ENCODE measurements around the gene INPP4B. TPM values are rescaled to one million over a fixed set of nuclear protein-coding genes. Genes with fewer than 3 reads are reported as not detected.
"Not testable (repeated sequence)": the region's sequence is repeated elsewhere in the genome, so short reads cannot be mapped to it uniquely, and the experiment has no call there.

Gene INPP4B
- total RNA-seq, 1 experiment from 2014 or later, result not detected

DNA sequence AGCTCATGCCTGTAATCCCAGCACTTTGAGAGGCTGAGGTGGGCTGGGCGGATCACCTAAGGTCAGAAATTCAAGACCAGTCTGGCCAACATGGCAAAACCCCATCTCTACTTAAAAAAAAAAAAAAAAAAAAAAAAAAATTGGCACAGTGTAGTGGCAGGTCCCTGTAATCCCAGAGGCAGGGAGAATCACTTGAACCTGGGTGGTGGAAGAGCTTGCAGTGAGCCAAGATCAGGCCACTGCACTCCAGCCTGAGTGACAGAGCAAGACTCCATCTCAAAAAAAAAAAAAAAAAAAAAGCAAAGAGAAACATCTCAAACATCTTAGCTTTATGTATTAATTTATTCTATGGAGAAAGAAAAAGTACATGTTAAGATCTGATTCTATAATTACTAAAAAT, 201.5 kb downstream of the INPP4B start:
- H3K4me1 ChIP-seq (ENCODE audit: low read length); H3K27ac ChIP-seq (ENCODE audit: low read length); H3K27me3 ChIP-seq (ENCODE audit: low read length); H3K36me3 ChIP-seq (ENCODE audit: insufficient read depth, low read length); H2AFZ ChIP-seq (ENCODE audit: low read length); H3K9ac ChIP-seq (ENCODE audit: low read length); H4K20me1 ChIP-seq (ENCODE audit: insufficient read depth, low read depth, low read length); H3K4me3 ChIP-seq (ENCODE audit: low read length); DNase-seq; H3K9me2 ChIP-seq (replicated peaks; ENCODE audit: insufficient read depth, low read length); H3K79me2 ChIP-seq (ENCODE audit: low read length); H3K4me2 ChIP-seq (ENCODE audit: low read depth, low read length, poor library complexity, severe bottlenecking): not testable (repeated sequence)
- H3K9me3 ChIP-seq (ENCODE audit: low read length), result peaks cover 15% of the 10 kb centered on the region

DNA sequence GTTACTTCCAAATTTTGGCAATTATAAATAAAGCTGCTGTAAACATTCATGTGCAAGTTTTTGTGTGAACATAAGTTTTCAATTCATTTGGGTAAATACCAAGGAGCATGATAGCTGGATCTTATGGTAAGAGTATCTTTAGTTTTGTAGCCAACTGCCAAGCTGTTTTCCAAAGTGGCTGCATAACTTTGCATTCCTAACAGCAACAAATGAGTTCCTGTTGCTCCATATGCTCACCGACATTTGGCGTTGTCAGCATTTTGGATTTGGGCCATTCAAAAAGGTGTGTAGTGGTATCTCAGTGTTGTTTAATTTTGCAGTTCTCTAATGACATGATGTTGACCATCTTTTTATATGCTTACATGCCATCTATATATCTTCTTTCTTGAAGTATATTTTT, 208.5 kb downstream of the INPP4B start:
- no peaks in the 10 kb centered on the region for H4K20me1 ChIP-seq (ENCODE audit: insufficient read depth, low read depth, low read length)
- H3K9me2 ChIP-seq (replicated peaks; ENCODE audit: insufficient read depth, low read length), result no peaks in the 10 kb centered on the region
- H3K4me3 ChIP-seq (ENCODE audit: low read length), result no peak overlapping the region
- no peaks in the 10 kb centered on the region for H3K27me3 ChIP-seq (ENCODE audit: low read length)
- H2AFZ ChIP-seq (ENCODE audit: low read length), result no peak overlapping the region
- no peak for DNase-seq
- no peak overlapping the region for H3K27ac ChIP-seq (ENCODE audit: low read length)
- no peak overlapping the region for H3K4me2 ChIP-seq (ENCODE audit: low read depth, low read length, poor library complexity, severe bottlenecking)
- H3K79me2 ChIP-seq (ENCODE audit: low read length), result no peaks in the 10 kb centered on the region
- H3K9me3 ChIP-seq (ENCODE audit: low read length), result peaks cover 12% of the 10 kb centered on the region
- H3K9ac ChIP-seq (ENCODE audit: low read length), result no peak overlapping the region
- H3K36me3 ChIP-seq (ENCODE audit: insufficient read depth, low read length), result no peaks in the 10 kb centered on the region
- no peaks in the 10 kb centered on the region for H3K4me1 ChIP-seq (ENCODE audit: low read length)

DNA sequence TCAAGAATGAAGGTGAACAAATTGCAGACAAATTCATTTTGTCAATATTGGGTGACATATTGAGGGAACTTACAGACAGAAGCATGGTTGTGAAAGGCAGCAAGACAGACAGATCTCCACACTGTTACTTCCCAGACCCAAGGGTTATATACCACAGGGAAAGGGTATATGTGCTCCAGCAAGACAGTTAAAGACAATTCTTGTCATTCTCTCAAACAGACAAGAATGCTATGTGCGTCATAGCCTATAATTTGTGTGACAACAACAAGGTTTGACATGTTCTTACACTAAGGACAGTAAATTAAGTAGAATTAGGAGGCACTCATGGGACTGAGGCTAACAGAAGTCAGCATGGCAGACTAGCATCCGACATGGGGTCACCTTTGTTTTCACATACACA, 214.3 kb downstream of the INPP4B start:
- Histone ChIP-seq H3K9ac (ENCODE audit: low read length) (no peak overlapping the region), H3K27me3 (ENCODE audit: low read length) (no peaks in the 10 kb centered on the region), H3K4me1 (ENCODE audit: low read length) (no peaks in the 10 kb centered on the region), H3K4me3 (ENCODE audit: low read length) (no peak overlapping the region), H3K9me3 (ENCODE audit: low read length) (peaks cover 15% of the 10 kb centered on the region), H2AFZ (ENCODE audit: low read length) (no peak overlapping the region), H3K79me2 (ENCODE audit: low read length) (no peaks in the 10 kb centered on the region), H3K27ac (ENCODE audit: low read length) (no peak overlapping the region), H3K4me2 (ENCODE audit: low read depth, low read length, poor library complexity, severe bottlenecking) (no peak overlapping the region), H3K9me2 (replicated peaks; ENCODE audit: insufficient read depth, low read length) (no peaks in the 10 kb centered on the region), H3K36me3 (ENCODE audit: insufficient read depth, low read length) (no peaks in the 10 kb centered on the region), H4K20me1 (ENCODE audit: insufficient read depth, low read depth, low read length) (no peaks in the 10 kb centered on the region)
- no peak for DNase-seq

DNA sequence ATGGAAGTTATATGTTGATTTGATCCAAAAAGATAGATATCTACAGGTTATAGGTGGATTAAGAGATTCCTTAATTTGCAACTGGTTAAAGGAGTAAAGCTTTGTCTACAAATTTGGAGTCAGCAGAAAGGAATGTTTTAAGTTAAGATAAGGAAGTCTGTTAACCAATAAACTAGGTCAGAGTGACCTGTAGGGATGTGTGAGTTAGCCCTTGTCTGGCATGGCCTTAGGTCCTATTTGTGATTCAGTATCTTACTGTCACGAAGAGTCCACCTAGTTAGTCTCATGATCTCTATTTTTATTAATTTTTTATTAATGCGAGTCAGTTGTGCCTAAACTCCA, 230.8 kb downstream of the INPP4B start:
- Histone ChIP-seq H3K9ac (ENCODE audit: low read length) (no peak overlapping the region), H3K4me1 (ENCODE audit: low read length) (no peaks in the 10 kb centered on the region), H3K9me3 (ENCODE audit: low read length) (peaks cover 20% of the 10 kb centered on the region), H4K20me1 (ENCODE audit: insufficient read depth, low read depth, low read length) (no peaks in the 10 kb centered on the region), H3K4me3 (ENCODE audit: low read length) (no peak overlapping the region), H3K4me2 (ENCODE audit: low read depth, low read length, poor library complexity, severe bottlenecking) (no peak overlapping the region), H3K9me2 (replicated peaks; ENCODE audit: insufficient read depth, low read length) (no peaks in the 10 kb centered on the region; the same call in 1 of the 2 replicates), H3K79me2 (ENCODE audit: low read length) (no peaks in the 10 kb centered on the region), H3K27ac (ENCODE audit: low read length) (no peak overlapping the region), H3K27me3 (ENCODE audit: low read length) (no peaks in the 10 kb centered on the region), H2AFZ (ENCODE audit: low read length) (no peak overlapping the region), H3K36me3 (ENCODE audit: insufficient read depth, low read length) (no peaks in the 10 kb centered on the region)
- DNase-seq, result no peak

DNA sequence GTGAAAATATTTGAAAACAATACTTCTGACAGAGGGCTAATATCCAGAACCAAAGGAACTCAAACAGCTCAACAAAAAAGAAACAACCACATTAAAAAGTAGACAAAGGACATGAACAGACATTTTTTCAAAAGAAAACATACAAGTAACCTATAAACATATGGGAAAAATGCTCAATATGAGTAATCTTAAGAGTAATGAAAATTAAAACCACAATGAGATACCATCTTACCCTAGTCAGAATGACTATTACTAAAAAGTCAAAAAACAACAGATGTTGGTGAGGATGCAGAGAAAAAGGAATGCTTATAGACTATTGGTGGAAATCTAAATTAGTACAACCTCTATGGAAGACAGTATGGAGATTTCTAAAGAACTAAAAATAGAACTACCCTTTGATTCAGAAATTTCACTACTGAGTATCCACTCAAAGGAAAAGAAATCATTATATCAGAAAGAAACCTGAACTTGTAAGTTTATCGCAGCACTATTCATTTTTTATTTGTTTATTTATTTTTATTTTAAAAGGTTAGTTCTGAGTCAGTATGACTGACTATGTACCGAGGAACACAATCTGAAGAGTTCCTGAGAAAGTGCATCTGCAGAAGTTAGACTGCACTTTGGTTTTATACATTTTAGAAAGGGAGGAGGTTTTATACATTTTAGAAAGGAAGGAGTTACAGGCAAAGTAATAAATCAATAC, 231.3 kb downstream of the INPP4B start:
- Histone ChIP-seq H4K20me1 (ENCODE audit: insufficient read depth, low read depth, low read length) (no peaks in the 10 kb centered on the region), H3K9me3 (ENCODE audit: low read length) (peaks cover 18% of the 10 kb centered on the region), H3K27me3 (ENCODE audit: low read length) (no peaks in the 10 kb centered on the region), H3K4me1 (ENCODE audit: low read length) (no peaks in the 10 kb centered on the region), H3K4me3 (ENCODE audit: low read length) (no peak overlapping the region), H3K9me2 (replicated peaks; ENCODE audit: insufficient read depth, low read length) (no peaks in the 10 kb centered on the region; the same call in 1 of the 2 replicates), H3K27ac (ENCODE audit: low read length) (no peak overlapping the region), H3K4me2 (ENCODE audit: low read depth, low read length, poor library complexity, severe bottlenecking) (no peak overlapping the region), H3K79me2 (ENCODE audit: low read length) (no peaks in the 10 kb centered on the region), H3K36me3 (ENCODE audit: insufficient read depth, low read length) (no peaks in the 10 kb centered on the region), H2AFZ (ENCODE audit: low read length) (no peak overlapping the region), H3K9ac (ENCODE audit: low read length) (no peak overlapping the region)
- no peak for DNase-seq

DNA sequence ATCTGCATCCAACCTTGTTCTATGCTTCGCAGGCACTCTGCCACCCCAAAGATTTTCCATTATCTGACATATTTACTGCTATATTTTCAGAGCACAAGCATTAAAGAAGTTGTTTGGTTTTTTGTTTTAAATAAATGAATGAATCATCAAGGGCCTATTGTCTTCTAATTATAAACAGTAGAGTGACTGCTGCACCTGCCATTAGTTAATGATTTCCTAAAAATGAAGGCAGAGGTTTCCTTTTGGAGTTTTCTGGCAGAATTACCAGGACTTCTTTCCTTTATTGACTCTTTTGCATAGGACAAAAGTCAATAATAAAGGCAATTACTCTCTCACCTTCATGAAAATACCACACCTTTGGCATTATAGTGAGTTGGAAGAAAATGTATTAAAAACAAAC, 238.1 kb downstream of the INPP4B start:
- Histone ChIP-seq H3K9ac (ENCODE audit: low read length) (no peak overlapping the region), H4K20me1 (ENCODE audit: insufficient read depth, low read depth, low read length) (no peaks in the 10 kb centered on the region), H3K27me3 (ENCODE audit: low read length) (no peaks in the 10 kb centered on the region), H3K9me2 (replicated peaks; ENCODE audit: insufficient read depth, low read length) (no peaks in the 10 kb centered on the region), H3K4me2 (ENCODE audit: low read depth, low read length, poor library complexity, severe bottlenecking) (no peak overlapping the region), H2AFZ (ENCODE audit: low read length) (no peak overlapping the region), H3K4me3 (ENCODE audit: low read length) (no peak overlapping the region), H3K4me1 (ENCODE audit: low read length) (no peaks in the 10 kb centered on the region), H3K79me2 (ENCODE audit: low read length) (no peaks in the 10 kb centered on the region), H3K36me3 (ENCODE audit: insufficient read depth, low read length) (no peaks in the 10 kb centered on the region), H3K9me3 (ENCODE audit: low read length) (peaks cover 21% of the 10 kb centered on the region), H3K27ac (ENCODE audit: low read length) (no peak overlapping the region)
- no peak for DNase-seq

DNA sequence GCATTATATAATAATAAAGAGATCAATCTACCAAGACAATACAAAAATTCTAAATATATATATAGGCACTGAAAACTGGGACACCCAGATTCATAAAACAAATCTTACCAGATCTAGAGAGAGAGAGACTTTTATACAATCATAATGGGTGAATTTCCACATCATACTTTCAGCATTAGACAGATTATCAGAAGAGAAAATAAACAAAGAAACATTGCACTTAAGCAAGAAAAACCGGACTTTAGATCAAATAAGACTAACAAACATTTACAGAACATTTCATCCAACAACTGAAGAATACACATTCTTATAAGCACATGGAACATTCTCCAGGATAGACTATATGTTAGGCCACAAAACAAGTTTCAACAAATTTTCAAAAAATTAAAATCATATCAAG, 245.1 kb downstream of the INPP4B start:
- Histone ChIP-seq H3K36me3 (ENCODE audit: insufficient read depth, low read length) (no peaks in the 10 kb centered on the region), H3K9ac (ENCODE audit: low read length) (no peak overlapping the region), H3K4me3 (ENCODE audit: low read length) (no peak overlapping the region), H3K9me2 (replicated peaks; ENCODE audit: insufficient read depth, low read length) (no peaks in the 10 kb centered on the region), H2AFZ (ENCODE audit: low read length) (no peak overlapping the region), H3K79me2 (ENCODE audit: low read length) (no peaks in the 10 kb centered on the region), H4K20me1 (ENCODE audit: insufficient read depth, low read depth, low read length) (no peaks in the 10 kb centered on the region), H3K4me1 (ENCODE audit: low read length) (no peaks in the 10 kb centered on the region), H3K9me3 (ENCODE audit: low read length) (peaks cover 23% of the 10 kb centered on the region), H3K4me2 (ENCODE audit: low read depth, low read length, poor library complexity, severe bottlenecking) (no peak overlapping the region), H3K27ac (ENCODE audit: low read length) (no peak overlapping the region), H3K27me3 (ENCODE audit: low read length) (no peaks in the 10 kb centered on the region)
- DNase-seq, result no peak

DNA sequence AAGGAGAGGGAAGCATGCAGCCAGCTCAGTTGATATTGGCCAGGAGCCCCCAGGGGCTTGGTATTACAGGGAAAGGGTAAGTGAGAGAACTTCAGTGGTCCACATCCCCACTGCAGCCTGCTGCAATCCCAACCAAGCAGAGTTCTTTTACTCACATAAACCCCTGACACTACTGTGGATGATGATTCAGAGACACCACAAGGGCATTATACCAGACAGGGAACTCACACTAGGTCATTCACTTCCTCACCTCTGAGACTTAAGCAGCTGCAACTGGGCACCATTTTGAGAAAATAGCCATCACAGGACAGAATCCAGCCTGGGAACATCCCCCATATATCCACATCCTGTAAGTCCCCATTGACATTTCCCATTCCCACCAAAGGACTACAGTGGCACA, 248.0 kb downstream of the INPP4B start:
- H3K36me3 ChIP-seq (ENCODE audit: insufficient read depth, low read length), result no peaks in the 10 kb centered on the region
- no peak overlapping the region for H3K27ac ChIP-seq (ENCODE audit: low read length)
- H4K20me1 ChIP-seq (ENCODE audit: insufficient read depth, low read depth, low read length), result no peaks in the 10 kb centered on the region
- H3K27me3 ChIP-seq (ENCODE audit: low read length), result no peaks in the 10 kb centered on the region
- H3K79me2 ChIP-seq (ENCODE audit: low read length), result no peaks in the 10 kb centered on the region
- no peak for DNase-seq
- no peaks in the 10 kb centered on the region for H3K9me2 ChIP-seq (replicated peaks; ENCODE audit: insufficient read depth, low read length)
- no peak overlapping the region for H2AFZ ChIP-seq (ENCODE audit: low read length)
- H3K4me1 ChIP-seq (ENCODE audit: low read length), result no peaks in the 10 kb centered on the region
- no peak overlapping the region for H3K4me2 ChIP-seq (ENCODE audit: low read depth, low read length, poor library complexity, severe bottlenecking)
- peaks cover 20% of the 10 kb centered on the region for H3K9me3 ChIP-seq (ENCODE audit: low read length)
- no peak overlapping the region for H3K9ac ChIP-seq (ENCODE audit: low read length)
- H3K4me3 ChIP-seq (ENCODE audit: low read length), result no peak overlapping the region

DNA sequence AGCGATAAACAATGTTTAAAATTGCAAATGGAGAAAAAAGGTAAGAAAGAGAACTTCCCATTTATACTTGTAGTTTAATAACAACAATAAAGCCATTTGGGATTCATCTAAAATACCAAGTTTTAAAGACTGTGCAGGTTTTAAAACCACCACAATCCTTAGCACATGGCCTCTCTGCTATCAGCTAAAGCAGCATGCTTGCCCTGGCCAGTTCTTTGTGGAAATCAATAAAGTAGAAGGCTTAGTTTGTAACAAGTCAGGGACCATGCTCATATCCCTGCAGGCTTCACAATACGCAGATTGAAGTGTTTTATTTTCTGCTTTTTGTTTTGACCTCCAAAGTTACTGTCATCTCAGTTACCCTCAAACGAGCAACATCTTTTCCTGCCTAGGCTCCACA, 249.5 kb downstream of the INPP4B start:
- H3K27ac ChIP-seq (ENCODE audit: low read length), result no peak overlapping the region
- no peaks in the 10 kb centered on the region for H3K4me1 ChIP-seq (ENCODE audit: low read length)
- H3K9me3 ChIP-seq (ENCODE audit: low read length), result peaks cover 17% of the 10 kb centered on the region
- DNase-seq, result no peak
- H3K27me3 ChIP-seq (ENCODE audit: low read length), result no peaks in the 10 kb centered on the region
- no peak overlapping the region for H3K4me2 ChIP-seq (ENCODE audit: low read depth, low read length, poor library complexity, severe bottlenecking)
- no peak overlapping the region for H3K9ac ChIP-seq (ENCODE audit: low read length)
- no peaks in the 10 kb centered on the region for H3K36me3 ChIP-seq (ENCODE audit: insufficient read depth, low read length)
- H3K9me2 ChIP-seq (replicated peaks; ENCODE audit: insufficient read depth, low read length), result no peaks in the 10 kb centered on the region
- H4K20me1 ChIP-seq (ENCODE audit: insufficient read depth, low read depth, low read length), result no peaks in the 10 kb centered on the region
- no peak overlapping the region for H3K4me3 ChIP-seq (ENCODE audit: low read length)
- no peaks in the 10 kb centered on the region for H3K79me2 ChIP-seq (ENCODE audit: low read length)
- no peak overlapping the region for H2AFZ ChIP-seq (ENCODE audit: low read length)
